GM23338 (cell line): ENCODE data around the gene CFAP126. TPM values are rescaled to one million over a fixed set of nuclear protein-coding genes. Genes with fewer than 3 reads are reported as not detected.

Experiments
- ATAC-seq: fragments of 200-7000 bp; cut with Tn5 transposase; 3 replicates; pipeline ENCODE4 v1.9.1; 2020
- DNase-seq: peaks from one replicate; pipeline ENCODE4 v3.0.0-alpha.2; 2015; ENCODE audit warnings: low spot score
- H2AFZ ChIP-seq: fragments of 200-600 bp; sonication (generic); 2 replicates; pipeline ENCODE4 v1.8.0; 2016; ENCODE audit warnings: antibody characterized with exemption, mild to moderate bottlenecking, moderate library complexity
- H3F3A ChIP-seq: fragments of 200-600 bp; sonication (generic); replicated peaks from 2 replicates; pipeline ENCODE4 v1.8.0; 2017; ENCODE audit warnings: antibody characterized with exemption, mixed run types, low read depth
- H3K27ac ChIP-seq: fragments of 200-600 bp; sonication (generic); 2 replicates; pipeline ENCODE4 v1.6.1; 2016; ENCODE audit warnings: low read depth
- H3K27me3 ChIP-seq: fragments of 200-600 bp; sonication (generic); 2 replicates; pipeline ENCODE4 v1.8.0; 2016; ENCODE audit warnings: mild to moderate bottlenecking, mixed run types, moderate library complexity; ENCODE audit not compliant: insufficient read depth
- H3K36me3 ChIP-seq: fragments of 200-600 bp; sonication (generic); 2 replicates; pipeline ENCODE4 v1.8.0; 2016; ENCODE audit warnings: mild to moderate bottlenecking; ENCODE audit not compliant: insufficient read depth
- H3K4me1 ChIP-seq: fragments of 200-600 bp; sonication (generic); 2 replicates; pipeline ENCODE4 v1.8.0; 2016; ENCODE audit warnings: mild to moderate bottlenecking, moderate library complexity; ENCODE audit not compliant: insufficient read depth
- H3K4me2 ChIP-seq: fragments of 200-600 bp; sonication (generic); 2 replicates; pipeline ENCODE4 v1.7.1; 2017; ENCODE audit warnings: mixed run types
- H3K4me3 ChIP-seq: fragments of 200-600 bp; sonication (generic); 2 replicates; pipeline ENCODE4 v1.6.1; 2016; ENCODE audit warnings: mixed run types
- H3K79me2 ChIP-seq: fragments of 200-600 bp; sonication (generic); replicated peaks from 2 replicates; pipeline ENCODE4 v1.8.0; 2017; ENCODE audit warnings: mild to moderate bottlenecking; ENCODE audit not compliant: insufficient read depth
- H3K9me2 ChIP-seq: fragments of 200-600 bp; sonication (generic); 2 replicates; pipeline ENCODE4 v1.8.0; 2017; ENCODE audit not compliant: insufficient read depth
- H4K20me1 ChIP-seq: fragments of 200-600 bp; sonication (generic); replicated peaks from 2 replicates; pipeline ENCODE4 v1.8.0; 2017; ENCODE audit warnings: mild to moderate bottlenecking; ENCODE audit not compliant: insufficient read depth
- H3K27ac Mint-ChIP-seq: 2 replicates; pipeline ENCODE4 v1.8.0; 2020; ENCODE audit warnings: inconsistent platforms, mild to moderate bottlenecking, moderate library complexity, mixed read lengths
- H3K27me3 Mint-ChIP-seq: 3 replicates; pipeline ENCODE4 v1.8.0; 2022; ENCODE audit warnings: low read depth, mild to moderate bottlenecking, moderate library complexity, mixed read lengths, inconsistent platforms; ENCODE audit not compliant: insufficient read depth, poor library complexity
- H3K36me3 Mint-ChIP-seq: 3 replicates; pipeline ENCODE4 v1.8.0; 2021; ENCODE audit warnings: low read depth, mild to moderate bottlenecking, inconsistent platforms, moderate library complexity, mixed read lengths
- H3K4me1 Mint-ChIP-seq: 3 replicates; pipeline ENCODE4 v1.8.0; 2020; ENCODE audit warnings: mild to moderate bottlenecking, inconsistent platforms, mixed read lengths
- H3K4me3 Mint-ChIP-seq: 3 replicates; pipeline ENCODE4 v1.8.0; 2021; ENCODE audit warnings: moderate library complexity, mild to moderate bottlenecking, inconsistent platforms, mixed read lengths
- H3K9me3 Mint-ChIP-seq: 3 replicates; pipeline ENCODE4 v1.8.0; 2020; ENCODE audit warnings: moderate library complexity, mild to moderate bottlenecking, inconsistent platforms, mixed read lengths
- CREB1 ChIP-seq: fragments of 250-450 bp; sonication (Bioruptor Pico); IDR thresholded peaks from 2 replicates; pipeline ENCODE4 v1.5.0; 2020; ENCODE audit warnings: low read depth, mild to moderate bottlenecking, moderate library complexity
- CTCF ChIP-seq, 2 experiments: fragments of 200-600 bp in 1 of 2; sonication (generic) in 1 of 2; conservative IDR thresholded peaks; 2 replicates each; pipeline versions ENCODE4 v1.5.1 to v1.6.1; 2016 to 2017; ENCODE audit warnings: antibody characterized with exemption in 2 of 2, low read depth in 2 of 2, mild to moderate bottlenecking in 2 of 2, moderate library complexity in 1 of 2
- ETS1 ChIP-seq: IDR thresholded peaks from 2 replicates; pipeline ENCODE4 v1.6.1; 2016; ENCODE audit warnings: antibody characterized with exemption
- EZH2 ChIP-seq: fragments of 200-600 bp; sonication (generic); IDR thresholded peaks from one replicate; pipeline ENCODE4 v1.8.0; 2017; ENCODE audit warnings: antibody characterized with exemption, mild to moderate bottlenecking, low read depth; ENCODE audit not compliant: unreplicated experiment
- EZH2phosphoT487 ChIP-seq: fragments of 200-600 bp; sonication (generic); IDR thresholded peaks from one replicate; pipeline ENCODE4 v1.8.1; 2018; ENCODE audit warnings: antibody characterized with exemption; ENCODE audit not compliant: unreplicated experiment
- JUNB ChIP-seq: IDR thresholded peaks from one replicate; pipeline ENCODE4 v1.6.1; 2016; ENCODE audit warnings: antibody characterized with exemption; ENCODE audit not compliant: unreplicated experiment
- NANOG ChIP-seq: IDR thresholded peaks from 2 replicates; pipeline ENCODE4 v1.6.1; 2016; ENCODE audit warnings: antibody characterized with exemption, borderline replicate concordance
- POLR2AphosphoS5 ChIP-seq: IDR thresholded peaks from 2 replicates; pipeline ENCODE4 v1.6.1; 2016; ENCODE audit warnings: antibody characterized with exemption, low read depth
- REST ChIP-seq: IDR thresholded peaks from one replicate; pipeline ENCODE4 v1.6.1; 2018; ENCODE audit warnings: antibody characterized with exemption; ENCODE audit not compliant: unreplicated experiment
- STAT1 ChIP-seq: IDR thresholded peaks from one replicate; pipeline ENCODE4 v1.6.1; 2016; ENCODE audit warnings: antibody characterized with exemption; ENCODE audit not compliant: unreplicated experiment
- ZNF114 ChIP-seq: fragments of 250-450 bp; sonication (Bioruptor Pico); IDR thresholded peaks from 2 replicates; pipeline ENCODE4 v1.5.0; 2020; ENCODE audit warnings: mild to moderate bottlenecking, moderate library complexity
- ZNF331 ChIP-seq: fragments of 250-450 bp; sonication (Bioruptor Pico); IDR thresholded peaks from 2 replicates; pipeline ENCODE4 v1.5.0; 2020; ENCODE audit warnings: low read depth, mild to moderate bottlenecking, moderate library complexity
- ZNF462 ChIP-seq: fragments of 250-450 bp; sonication (Bioruptor Pico); IDR thresholded peaks from 2 replicates; pipeline ENCODE4 v1.5.0; 2020; ENCODE audit warnings: mild to moderate bottlenecking, moderate library complexity
- polyA plus RNA-seq: library from polyadenylated mRNA; unstranded; fragments of >200 nt; fragmentation: Nextera tagmentation; extraction: Ambion mirVana; gene quantifications from 2 replicates; pipeline ENCODE4 v1.2.1, GENCODE V29; 2016
- total RNA-seq: library from RNA; depleted of rRNA; stranded (reverse); fragments of >200 nt; shearing (Covaris generic); gene quantifications from 2 replicates; pipeline ENCODE4 v1.2.3, GENCODE V29; 2014

Gene CFAP126
- total and polyA plus RNA-seq, 2 experiments from 2014 or later: not detected

GRCh38 chr1:161381707-161382106 lies 14.0 kb upstream of the CFAP126 start:
- Histone ChIP-seq H3K27me3 (no peaks in the 10 kb centered on the region), H3F3A (peaks cover 4% of the 10 kb centered on the region), H3K27ac (no peak overlapping the region), H3K9me2 (peaks cover 4% of the 10 kb centered on the region; the same call in 1 of the 2 replicates), H4K20me1 (no peaks in the 10 kb centered on the region), H2AFZ (no peak overlapping the region), H3K36me3 (no peaks in the 10 kb centered on the region), H3K4me2 (no peak overlapping the region), H3K79me2 (no peaks in the 10 kb centered on the region), H3K4me3 (no peak overlapping the region), H3K4me1 (no peaks in the 10 kb centered on the region; the same call in 1 of the 2 replicates)
- H3K36me3 Mint-ChIP-seq: no peaks in the 10 kb centered on the region
- no peaks in the 10 kb centered on the region for H3K9me3 Mint-ChIP-seq
- H3K27me3 Mint-ChIP-seq: peaks cover 2% of the 10 kb centered on the region
- H3K4me1 Mint-ChIP-seq: peaks cover 9% of the 10 kb centered on the region
- no peak overlapping the region for H3K4me3 Mint-ChIP-seq
- H3K27ac Mint-ChIP-seq: no peak overlapping the region
- ATAC-seq: no peak
- TF ChIP-seq CREB1 (CRISPR knock-in tag) (no peak), ZNF114 (no peak), JUNB (no peak), NANOG (no peak), CTCF (conservative IDR thresholded peaks at IDR 0.05; ENCODE audit: low read depth in 2 of 2) (no peak), STAT1 (no peak), ZNF331 (CRISPR knock-in tag) (no peak), POLR2AphosphoS5 (no peak), EZH2phosphoT487 (no peak), EZH2 (no peak), ZNF462 (no peak), REST (no peak), ETS1 (no peak)
- DNase-seq: no peak
